Spleen (tissue), 7 donors: ENCODE results near the gene GM2A.

Source experiments
- CTCF ChIP-seq, 11 experiments: fragments of 200-600 bp in 7 of 11; fragments of 450-650 bp in 4 of 11; sonication (generic) in 4 of 11; IDR thresholded peaks in 8 of 11; conservative IDR thresholded peaks in 3 of 11; 1 replicate in 7 of 11; 2 replicates in 4 of 11; pipeline versions ENCODE4 v1.4.0 to v1.8.0; 2016 to 2021; ENCODE audit warnings: antibody characterized with exemption in 11 of 11, inconsistent platforms in 4 of 11, mild to moderate bottlenecking in 1 of 11
- POLR2AphosphoS5 ChIP-seq, 3 donors: sonication (generic); formaldehyde crosslinking; IDR thresholded peaks; one replicate each; pipeline ENCODE4 v1.5.1; 2017; ENCODE audit warnings: antibody characterized with exemption in 3 of 3
- donor health status: DM: no; HTN: no; CAD: no; lungs with moderate emphysema.
- donor health status: DM: no; HTN: no; CAD: no.
- donor health status: DM: no; HTN: no; CAD: no.

- TF ChIP-seq CTCF (IDR thresholded peaks at IDR 0.05 in 8 of 11, conservative IDR thresholded peaks at IDR 0.05 in 3 of 11): no peak
- no peak for TF ChIP-seq POLR2AphosphoS5 (IDR thresholded peaks at IDR 0.05)
Measured at GRCh38 chr5:151219138-151219537, 33.8 kb upstream of the GM2A start.
